Activated naive CD8-positive, alpha-beta T cell treated with anti-CD3 and anti-CD28 coated beads, Interleukin-2, amount 10 ng/mL, durations not matched to agents 7 days and 5 days (primary cell): ENCODE data around the gene GUCA2B. TPM values are rescaled to one million over a fixed set of nuclear protein-coding genes. Genes with fewer than 3 reads are reported as not detected.

Source experiments
- ATAC-seq: fragments of 150-1000 bp; cut with Tn5 transposase; one replicate; pipeline ENCODE4 v1.10.0; 2021; ENCODE audit warnings: low read depth, moderate library complexity
- POLR2A ChIA-PET: fragments of 350-600 bp; sonication (Branson Sonifier 250); formaldehyde crosslinking; loops from one replicate; lab custom pipeline; 2021; ENCODE audit warnings: antibody characterized with exemption; lab: Charles Lee
- DNase-seq: peaks from one replicate; pipeline ENCODE4 v3.0.0; 2021
- H3K27ac Mint-ChIP-seq: one replicate; pipeline ENCODE4 v1.8.0; 2022; ENCODE audit warnings: mild to moderate bottlenecking, mixed read lengths
- H3K27me3 Mint-ChIP-seq: one replicate; pipeline ENCODE4 v1.8.0; 2022; ENCODE audit warnings: mild to moderate bottlenecking, moderate library complexity, mixed read lengths
- H3K36me3 Mint-ChIP-seq: one replicate; pipeline ENCODE4 v1.8.0; 2021; ENCODE audit warnings: mild to moderate bottlenecking, mixed read lengths
- H3K4me1 Mint-ChIP-seq: one replicate; pipeline ENCODE4 v1.8.0; 2021; ENCODE audit warnings: mixed read lengths
- H3K4me3 Mint-ChIP-seq: one replicate; pipeline ENCODE4 v1.8.0; 2022; ENCODE audit warnings: mild to moderate bottlenecking, moderate library complexity, mixed read lengths
- H3K9me3 Mint-ChIP-seq: one replicate; pipeline ENCODE4 v1.8.0; 2021; ENCODE audit warnings: mixed read lengths
- total RNA-seq, 2 experiments: library from RNA; stranded (reverse); gene quantifications; one replicate each; pipeline ENCODE4 v1.2.3, GENCODE V29; 2021

The GUCA2B gene
- total RNA-seq, 2 experiments from 2014 or later = not detected

DNA sequence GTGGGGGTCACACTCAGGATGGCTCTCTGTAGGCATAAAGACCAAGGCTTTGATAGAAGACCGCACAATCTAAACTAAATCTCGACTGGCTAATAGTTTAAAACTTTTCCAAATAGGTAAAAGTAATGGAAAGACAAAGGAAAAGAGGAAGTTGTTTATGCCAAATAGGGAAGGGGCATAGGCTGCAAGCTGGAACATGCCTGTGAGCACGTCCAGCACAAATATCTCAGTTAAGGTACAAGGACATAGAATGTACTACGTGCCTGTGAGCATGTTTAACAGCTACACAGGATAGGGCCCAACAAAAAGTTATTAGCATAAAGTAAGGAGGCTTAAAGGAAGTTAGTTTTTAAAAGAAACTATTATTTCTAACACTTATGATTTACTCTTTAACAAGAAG, 38.9 kb downstream of the GUCA2B start:
- ATAC-seq (no peak), DNase-seq (no peak)
- no peak overlapping the region for H3K27ac Mint-ChIP-seq
- peaks cover 10% of the 10 kb centered on the region for H3K36me3 Mint-ChIP-seq
- POLR2A ChIA-PET = no interaction called here
- H3K4me1 Mint-ChIP-seq = peaks cover 4% of the 10 kb centered on the region
- H3K27me3 Mint-ChIP-seq = no peaks in the 10 kb centered on the region
- H3K4me3 Mint-ChIP-seq = no peak overlapping the region
- no peaks in the 10 kb centered on the region for H3K9me3 Mint-ChIP-seq

DNA sequence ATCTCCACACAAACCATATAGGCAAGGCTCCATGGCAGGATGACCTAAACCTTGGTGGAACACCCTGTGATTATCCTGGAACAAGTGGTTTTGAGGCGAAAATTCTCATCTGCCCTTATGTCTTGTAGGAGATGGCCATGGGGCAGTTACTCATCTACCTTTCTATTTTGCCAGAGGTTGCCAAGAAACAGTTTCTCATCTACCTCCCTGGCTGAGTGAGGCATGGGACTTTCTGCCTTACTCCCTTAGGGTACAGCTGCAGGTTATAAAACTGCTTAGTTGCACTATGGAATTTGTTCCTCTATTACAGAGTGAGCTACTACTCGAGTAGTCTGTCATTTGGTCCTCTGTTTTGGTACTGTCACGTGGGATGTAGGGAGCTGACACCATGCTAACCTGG, 42.6 kb downstream of the GUCA2B start:
- no peak for ATAC-seq

DNA sequence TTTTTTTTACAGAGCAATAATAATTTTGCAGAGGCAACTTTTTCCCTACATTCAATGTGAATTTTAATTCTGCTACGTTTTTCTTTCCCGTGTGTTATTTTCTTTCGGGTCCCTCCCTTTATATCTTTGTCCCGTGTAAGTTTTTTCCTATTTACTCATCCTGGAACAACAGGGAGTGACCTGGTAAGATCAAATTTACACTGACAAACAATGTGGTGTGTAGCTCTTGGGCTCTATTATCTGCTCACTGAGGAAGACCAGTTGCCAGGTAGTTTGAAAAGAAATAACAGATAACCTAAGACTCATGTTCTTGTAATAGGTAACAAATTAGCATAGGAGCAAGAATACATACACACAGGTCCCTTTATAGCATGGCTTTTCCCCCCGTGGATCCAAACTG, 45.0 kb downstream of the GUCA2B start:
- no peaks in the 10 kb centered on the region for H3K27me3 Mint-ChIP-seq
- DNase-seq (no peak), ATAC-seq (no peak)
- peaks cover 11% of the 10 kb centered on the region for H3K9me3 Mint-ChIP-seq
- H3K36me3 Mint-ChIP-seq = peaks cover 36% of the 10 kb centered on the region
- POLR2A ChIA-PET = no interaction called here
- no peaks in the 10 kb centered on the region for H3K4me1 Mint-ChIP-seq
- H3K27ac Mint-ChIP-seq = no peak overlapping the region
- H3K4me3 Mint-ChIP-seq = no peak overlapping the region

More for the DNA sequence above, 42.6 kb downstream of the GUCA2B start:
- Mint-ChIP-seq H3K9me3 (no peaks in the 10 kb centered on the region), H3K4me1 (peaks cover 4% of the 10 kb centered on the region), H3K27me3 (no peaks in the 10 kb centered on the region), H3K27ac (no peak overlapping the region), H3K36me3 (peaks cover 24% of the 10 kb centered on the region), H3K4me3 (no peak overlapping the region)
- no peak for DNase-seq
- POLR2A ChIA-PET = no interaction called here

DNA sequence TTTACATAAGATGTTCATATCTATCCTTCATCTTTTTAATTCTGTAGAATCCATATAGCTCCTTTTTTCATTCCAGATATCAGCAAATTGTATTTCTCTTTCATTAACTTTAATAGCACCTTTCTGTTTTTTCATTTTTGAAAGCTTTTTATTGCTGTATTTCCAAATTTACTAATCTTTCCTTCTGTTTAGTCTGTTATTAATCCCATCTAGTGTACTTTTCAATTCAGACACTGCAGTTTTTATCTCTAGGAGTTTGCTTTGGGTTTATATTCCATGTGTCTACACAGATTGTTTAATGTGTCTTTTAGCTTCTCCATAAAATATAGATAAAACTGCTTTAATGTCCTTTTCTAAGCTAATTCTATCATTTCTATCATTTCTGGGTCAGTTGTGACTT, 48.8 kb downstream of the GUCA2B start:
- H3K27ac Mint-ChIP-seq = no peak overlapping the region
- no peak overlapping the region for H3K4me3 Mint-ChIP-seq
- H3K36me3 Mint-ChIP-seq = peaks cover 64% of the 10 kb centered on the region
- POLR2A ChIA-PET = no interaction called here
- no peaks in the 10 kb centered on the region for H3K27me3 Mint-ChIP-seq
- no peak for ATAC-seq
- peaks cover 4% of the 10 kb centered on the region for H3K4me1 Mint-ChIP-seq
- H3K9me3 Mint-ChIP-seq = peaks cover 17% of the 10 kb centered on the region
- DNase-seq = no peak

Other genes with a start within 250 kb of the GUCA2B start
- 10 to 100 TPM; 10.1 to 10.7 TPM for gene HIVEP3, start 234.5 kb upstream of the GUCA2B start, total RNA-seq
- not detected for gene GUCA2A, start 11.3 kb downstream of the GUCA2B start, total RNA-seq
- gene FOXJ3, start 181.8 kb downstream of the GUCA2B start, total RNA-seq = 10 to 100 TPM; 59.1 to 61.1 TPM
- gene RIMKLA, start 227.4 kb downstream of the GUCA2B start, total RNA-seq = 1 to 10 TPM; 3.6 to 3.7 TPM